HL-60/S4 (cell line): ENCODE results near the gene OR6C65.
"Not testable (repeated sequence)": the region's sequence is repeated elsewhere in the genome, so short reads cannot be mapped to it uniquely, and the experiment has no call there.

Source experiments
- in situ Hi-C: fragments of 300-500 bp; cut with MboI; formaldehyde crosslinking; loops from 2 replicates; pipeline ENCODE4 v1.14.3; 2022; ENCODE audit warnings: low sequenced_read_pairs

Gene OR6C65

DNA sequence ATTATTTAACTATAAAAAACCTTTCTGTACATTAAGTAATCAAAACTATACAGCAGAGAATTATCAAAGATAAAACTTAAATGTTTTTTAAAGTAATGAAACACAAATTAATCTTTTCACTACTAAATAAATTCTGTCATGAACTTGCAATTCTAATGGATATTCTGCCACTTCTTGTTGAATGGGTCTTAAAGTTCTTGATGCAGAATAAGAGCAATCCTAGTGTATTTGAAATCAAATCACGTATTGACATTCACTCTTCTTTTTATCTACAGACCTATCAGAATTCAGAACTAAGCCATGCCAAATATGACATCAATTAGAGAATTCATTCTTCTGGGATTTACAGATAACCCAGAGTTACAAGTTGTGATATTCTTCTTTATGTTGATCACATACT lies at the start of gene OR6C65:
Gene OR6C65 (plus strand): TSS at position 301 of the 400 bp plus-strand sequence. CDS start 0 bp downstream, at position 301.
- in situ Hi-C loops: no loop called here

DNA sequence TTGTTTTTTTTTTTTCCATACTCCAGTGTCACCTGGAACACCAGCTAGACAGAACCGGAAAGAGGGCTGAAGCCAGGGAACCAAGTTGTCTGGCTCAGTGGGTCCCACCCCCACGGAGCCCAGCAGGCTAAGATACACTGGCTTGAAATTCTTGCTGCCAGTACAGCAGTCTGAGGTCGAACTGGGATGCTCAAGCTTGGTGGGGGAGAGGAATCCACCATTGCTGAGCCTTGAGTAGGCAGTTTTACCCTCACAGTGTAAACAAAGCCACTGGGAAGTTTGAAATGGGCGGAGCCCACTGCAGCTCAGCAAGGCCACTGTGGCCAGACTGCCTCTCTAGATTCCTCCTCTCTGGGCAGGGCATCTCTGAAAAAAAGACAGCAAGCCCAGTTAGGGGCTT lies 45.0 kb upstream of the OR6C65 start:
- in situ Hi-C loops: not testable (repeated sequence)

DNA sequence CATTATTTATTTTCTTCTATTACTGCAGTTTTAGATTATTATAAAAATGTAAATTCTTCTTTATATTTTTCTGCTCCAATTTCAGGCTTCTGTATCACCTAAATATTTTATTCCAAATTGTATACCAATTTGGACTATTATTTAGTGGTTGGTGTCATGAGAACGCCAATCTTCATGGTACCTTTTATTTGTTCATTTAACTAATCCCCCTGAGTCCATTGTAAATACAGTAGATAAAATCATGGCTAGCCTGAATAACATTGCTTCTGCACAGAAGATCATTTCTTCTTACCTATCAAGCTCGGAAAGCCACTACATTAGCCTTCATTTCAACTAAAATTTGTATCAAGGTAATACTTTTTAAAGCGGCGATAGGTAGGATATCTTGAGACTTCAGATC lies 37.7 kb upstream of the OR6C65 start, which contains the start of gene OR6C75:
Gene OR6C75 (plus strand): TSS at position 301 of the 400 bp plus-strand sequence. CDS start 2,136 bp downstream, outside the sequence.
- in situ Hi-C loops: no loop called here

DNA sequence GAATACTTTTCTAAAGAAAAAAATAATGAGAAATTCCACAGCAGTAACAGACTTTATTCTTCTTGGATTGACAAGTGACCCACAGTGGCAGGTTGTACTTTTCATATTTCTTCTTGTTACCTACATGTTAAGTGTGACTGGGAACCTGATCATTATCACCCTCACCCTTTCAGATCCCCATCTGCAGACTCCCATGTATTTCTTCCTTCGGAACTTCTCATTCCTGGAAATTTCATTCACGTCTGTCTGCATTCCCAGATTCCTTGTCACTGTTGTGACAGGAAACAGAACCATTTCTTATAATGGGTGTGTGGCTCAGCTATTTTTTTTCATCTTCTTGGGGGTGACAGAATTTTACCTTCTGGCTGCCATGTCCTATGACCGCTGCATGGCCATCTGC lies 35.2 kb upstream of the OR6C65 start:
- in situ Hi-C loops: no loop called here

DNA sequence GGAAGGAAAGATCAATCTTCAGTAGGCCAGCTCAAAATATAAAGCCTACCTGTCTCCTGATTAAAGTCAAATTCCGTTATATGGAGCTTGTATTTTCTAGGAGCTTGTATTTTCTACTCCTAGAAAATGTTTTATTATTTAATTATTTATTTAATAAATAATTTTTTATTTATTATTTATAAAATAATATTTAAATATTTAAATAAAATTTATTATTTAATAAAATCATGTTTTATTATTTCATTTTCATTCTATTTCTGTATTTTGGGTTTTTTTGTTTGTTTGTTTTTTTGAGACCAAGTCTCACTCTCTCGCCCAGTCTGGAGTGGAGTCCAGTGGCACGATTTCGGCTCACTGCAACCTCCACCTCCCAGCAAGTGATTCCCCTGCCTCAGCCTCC lies 27.8 kb upstream of the OR6C65 start:
- in situ Hi-C loops: no loop called here

DNA sequence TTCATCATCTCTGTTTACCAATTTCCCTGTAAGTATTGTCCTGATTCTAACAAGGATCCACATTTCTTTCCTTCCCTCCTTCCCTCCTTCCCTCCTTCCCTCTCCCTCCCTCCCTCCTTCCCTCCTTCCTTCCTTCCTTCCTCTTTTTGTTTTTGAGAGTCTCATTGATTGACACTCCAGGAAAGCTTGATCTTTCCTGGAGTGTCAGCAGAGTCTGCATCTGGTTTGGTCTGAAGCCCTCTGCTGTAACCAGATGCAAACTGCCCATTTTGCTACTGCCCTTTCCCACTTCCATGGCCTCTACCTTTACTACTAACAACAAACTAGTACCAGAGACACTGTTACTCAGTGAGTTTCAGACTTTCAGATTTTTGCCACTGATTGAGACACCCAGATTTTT lies 14.4 kb upstream of the OR6C65 start:
- in situ Hi-C loops: no loop called here

DNA sequence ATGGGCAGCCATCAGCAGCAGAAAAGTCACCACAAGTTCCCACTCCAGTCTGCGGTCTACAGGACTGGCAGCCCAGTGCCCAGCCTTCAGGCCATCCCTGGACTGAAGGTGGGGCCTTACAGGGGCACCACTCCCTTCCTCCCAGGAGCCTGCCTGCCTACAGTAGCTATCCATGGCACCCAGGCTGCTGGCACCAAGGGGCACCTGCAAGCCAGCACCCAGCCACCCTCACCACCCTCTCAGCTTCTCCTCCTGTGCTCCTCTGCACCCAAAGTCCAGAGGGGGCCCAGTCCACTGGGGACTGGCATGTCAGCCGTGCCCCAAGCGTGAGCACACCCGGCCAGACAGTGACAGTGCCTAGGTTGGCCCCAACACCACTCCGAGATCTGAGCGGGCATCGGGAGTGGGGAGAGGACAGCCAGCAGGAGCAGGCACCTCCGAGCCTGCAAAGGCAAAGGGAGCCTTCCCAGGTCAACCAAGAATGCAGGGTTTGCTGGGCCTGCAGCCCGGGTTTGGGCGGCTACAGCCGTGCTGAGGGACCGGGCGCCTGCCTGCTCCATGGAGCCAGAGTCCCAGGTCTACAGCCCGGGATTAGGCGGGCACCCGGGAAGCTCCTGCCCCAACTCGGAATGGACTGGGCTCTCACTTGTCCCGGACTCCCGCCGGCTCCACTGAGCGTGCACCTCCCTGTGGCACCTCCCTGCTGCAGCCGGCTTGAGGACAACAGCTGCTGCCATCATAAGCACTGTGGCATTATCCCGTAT lies 8.1 kb upstream of the OR6C65 start:
- in situ Hi-C loops: no loop called here

DNA sequence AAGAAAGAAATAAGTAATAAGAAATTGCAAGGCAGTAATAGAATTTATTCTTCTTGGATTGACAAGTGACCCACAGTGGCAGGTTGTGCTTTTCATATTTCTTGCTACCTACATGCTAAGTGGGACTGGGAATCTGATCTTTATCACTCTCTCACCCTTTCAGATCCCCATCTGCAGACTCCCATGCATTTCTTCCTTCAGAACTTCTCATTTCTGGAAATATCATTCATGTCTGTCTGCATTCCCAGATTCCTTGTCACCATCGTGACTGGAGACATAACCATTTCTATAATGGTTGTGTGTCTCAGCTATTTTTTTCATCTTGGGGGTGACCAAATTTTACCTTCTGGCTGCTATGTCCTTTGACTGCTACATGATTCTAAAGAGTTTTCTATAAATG lies 4.0 kb upstream of the OR6C65 start:
- in situ Hi-C loops: no loop called here

DNA sequence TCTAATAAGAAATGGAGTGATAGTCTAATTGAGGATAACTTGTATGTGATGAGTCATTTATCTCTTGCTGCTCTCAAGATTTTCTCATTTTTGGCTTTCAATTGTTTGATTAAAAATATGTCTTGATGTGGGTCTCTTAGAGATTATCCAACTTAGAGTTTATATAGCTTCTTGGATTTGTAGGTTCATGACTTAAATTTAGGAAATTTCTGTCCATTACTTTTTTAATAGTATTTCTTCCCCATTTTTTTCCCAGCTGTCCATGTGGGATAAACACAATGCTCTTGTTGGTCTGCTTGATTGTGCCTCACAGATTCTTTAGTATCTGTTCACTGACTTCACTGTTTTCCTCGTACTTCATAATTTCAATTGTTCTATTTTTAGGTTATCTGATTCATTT lies 7.5 kb downstream of the OR6C65 start:
- in situ Hi-C loops: no loop called here

DNA sequence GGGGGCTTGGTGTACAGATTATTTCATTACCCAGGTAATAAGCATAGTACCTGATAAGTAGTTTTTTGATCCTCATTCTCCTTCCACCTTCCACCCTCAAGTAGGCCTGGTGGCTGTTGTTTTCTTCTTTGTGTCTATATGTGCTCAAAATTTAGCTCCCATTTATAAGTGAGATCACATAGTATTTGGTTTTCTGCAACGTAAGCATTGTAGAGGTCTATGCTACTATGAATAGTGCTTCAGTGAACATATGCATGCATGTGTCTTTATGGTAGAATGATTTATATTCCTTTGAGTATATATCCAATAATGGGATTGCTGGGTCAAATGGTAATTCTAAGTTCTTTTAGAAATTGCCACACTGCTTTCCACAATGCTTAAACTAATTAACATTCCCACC lies 8.8 kb downstream of the OR6C65 start:
- in situ Hi-C loops: not testable (repeated sequence)

DNA sequence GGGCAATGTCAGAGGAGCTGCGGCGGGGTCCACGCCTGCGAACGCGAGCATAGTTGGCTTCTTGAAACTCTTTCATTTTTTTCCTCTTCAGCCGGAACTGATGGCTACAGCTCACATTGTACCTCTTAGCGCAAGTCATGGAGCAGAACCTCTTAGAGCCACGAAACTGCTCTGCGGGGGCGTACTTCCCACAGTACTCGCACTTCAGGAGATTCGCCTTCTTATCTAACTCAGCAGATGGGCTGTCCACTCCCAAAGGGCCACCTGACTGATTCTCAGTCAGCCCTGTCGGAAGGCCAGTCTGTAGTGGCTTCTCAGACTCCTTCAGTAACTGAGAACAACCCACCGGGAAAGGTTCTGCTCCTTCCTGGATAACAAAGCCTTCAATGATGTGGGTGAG lies 11.8 kb downstream of the OR6C65 start:
- in situ Hi-C loops: not testable (repeated sequence)

DNA sequence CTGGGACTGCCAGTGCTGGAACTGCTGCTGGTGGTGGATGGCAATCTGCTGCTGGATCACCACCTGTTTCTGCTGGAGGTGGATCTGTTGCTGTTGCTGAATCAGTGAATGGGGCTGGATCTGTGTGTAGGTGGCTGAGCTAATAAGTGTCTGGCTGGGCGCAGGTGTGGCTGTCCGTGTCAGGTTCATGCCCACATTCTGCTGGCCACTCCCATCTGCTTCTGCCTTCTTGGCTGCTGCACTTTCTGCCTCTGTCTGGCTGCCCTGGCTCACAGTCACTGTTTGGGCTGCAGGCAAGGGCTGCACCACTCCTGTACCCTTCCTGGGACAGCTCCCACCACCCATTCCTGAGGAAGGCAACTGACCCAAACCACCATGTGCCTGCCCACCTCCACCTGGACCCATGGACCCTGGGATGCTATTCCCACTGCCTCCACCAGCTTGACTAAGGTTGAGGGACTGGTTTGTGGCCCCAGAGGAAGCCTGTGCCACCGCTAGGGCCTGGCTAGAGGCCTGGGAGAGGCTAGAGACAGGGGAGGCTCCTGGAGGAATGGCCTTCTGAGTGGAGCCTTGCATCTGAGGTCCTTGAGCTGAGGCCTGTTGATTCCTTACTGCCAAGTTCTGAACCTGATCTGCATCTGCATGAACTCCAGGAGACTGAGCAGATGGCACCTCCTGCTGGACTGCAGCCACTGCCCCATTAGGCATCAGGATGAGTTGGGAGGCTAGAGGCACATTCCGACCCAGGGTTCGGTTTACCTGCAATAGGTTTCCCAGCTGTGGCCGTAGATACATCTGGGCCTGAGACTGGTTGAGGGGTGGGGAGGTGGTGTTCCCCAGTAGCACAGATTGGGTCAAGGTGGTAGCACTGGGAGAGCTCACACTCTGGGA lies 13.4 kb downstream of the OR6C65 start:
- in situ Hi-C loops: not testable (repeated sequence)

DNA sequence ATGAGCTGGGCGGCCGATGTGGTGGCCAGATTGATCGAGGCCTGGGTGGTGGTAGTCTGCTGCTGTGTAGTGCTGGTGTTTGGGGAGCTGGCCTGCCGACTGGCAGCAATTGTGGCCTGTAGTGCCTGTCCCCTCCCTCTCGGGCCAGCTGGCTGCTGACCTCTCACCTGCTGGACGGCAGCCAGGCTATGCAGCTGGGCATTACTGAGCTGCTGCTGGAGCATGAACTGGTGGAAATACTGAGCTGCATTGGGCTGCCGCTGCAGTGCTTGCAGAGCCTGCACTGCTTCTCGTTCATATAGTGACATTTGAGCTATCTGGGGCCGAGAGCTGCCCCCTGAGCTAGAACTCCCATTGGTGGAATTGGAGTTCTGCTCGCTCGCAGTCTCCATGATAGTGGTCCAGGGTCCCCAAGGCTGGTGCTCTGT lies 14.1 kb downstream of the OR6C65 start:
- in situ Hi-C loops: not testable (repeated sequence)

DNA sequence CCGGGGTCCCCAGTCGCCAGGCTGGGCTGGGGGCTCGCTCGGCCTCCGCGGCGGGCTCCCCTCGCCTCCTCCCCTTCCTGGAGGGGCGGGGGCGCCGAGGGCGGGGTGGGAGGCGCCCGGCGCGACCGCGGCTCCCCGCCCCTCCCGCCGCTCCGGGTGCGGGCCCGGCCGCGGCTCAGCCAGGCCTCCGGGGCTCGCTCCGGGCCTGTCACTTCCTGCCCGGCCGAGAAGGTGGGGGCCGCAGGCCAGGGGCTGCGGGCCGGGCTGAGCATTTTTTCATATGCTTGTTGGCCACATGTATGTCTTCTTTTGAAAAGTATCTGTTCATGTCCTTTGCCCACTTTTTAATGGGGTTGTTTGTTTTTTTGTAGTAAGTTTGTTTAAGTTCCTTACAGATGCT lies 14.6 kb downstream of the OR6C65 start:
- in situ Hi-C loops: not testable (repeated sequence)

DNA sequence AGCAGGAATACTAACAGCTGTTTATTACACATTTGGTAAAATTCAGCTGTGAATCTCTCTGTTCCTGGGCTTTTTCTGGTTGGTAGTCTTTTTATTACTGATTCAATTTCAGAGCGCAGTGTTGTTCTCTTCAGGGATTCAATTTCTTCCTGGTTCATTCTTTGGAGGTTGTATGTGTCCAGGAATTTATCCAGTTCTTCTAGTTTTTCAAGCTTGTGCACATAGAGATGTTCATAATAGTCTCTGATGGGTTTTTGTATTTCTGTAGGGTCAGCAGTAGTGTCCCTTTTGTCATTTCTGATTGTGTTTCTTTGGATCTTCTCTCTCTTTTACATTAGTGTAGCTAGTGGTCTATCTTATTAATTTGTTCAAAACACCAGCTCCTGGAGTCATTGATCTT lies 16.6 kb downstream of the OR6C65 start:
- in situ Hi-C loops: no loop called here

DNA sequence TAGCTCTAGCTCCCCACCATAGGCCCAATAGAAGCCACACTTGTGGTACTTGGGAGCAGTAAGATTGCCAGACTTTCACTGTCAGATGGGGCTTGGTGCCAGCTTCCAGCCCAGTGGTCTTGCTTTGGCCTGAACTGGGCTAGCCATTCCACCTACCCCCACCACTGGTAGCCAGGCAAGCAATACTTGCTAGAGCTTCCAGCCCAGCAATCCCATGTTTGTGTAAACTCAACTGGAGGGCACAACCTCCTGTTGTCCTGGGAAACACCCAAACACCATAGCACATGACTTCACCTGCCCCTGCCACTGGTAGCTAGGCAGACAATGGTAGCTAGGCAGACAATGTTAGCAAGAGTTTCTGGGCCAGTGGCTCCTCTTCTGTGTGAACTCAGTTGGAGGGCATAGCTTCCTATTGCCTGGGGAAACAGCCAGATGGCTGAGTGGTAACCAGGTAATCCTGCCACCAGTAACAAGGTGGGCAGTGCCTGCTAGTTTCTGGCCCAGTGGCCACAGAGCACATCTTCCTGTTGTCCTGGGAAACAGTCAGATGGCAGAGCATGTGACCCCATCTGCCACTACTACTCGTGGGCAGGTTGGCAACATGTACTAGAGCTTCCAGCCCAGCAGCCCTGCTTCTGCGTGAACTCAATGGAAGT lies 20.1 kb downstream of the OR6C65 start:
- in situ Hi-C loops: no loop called here

DNA sequence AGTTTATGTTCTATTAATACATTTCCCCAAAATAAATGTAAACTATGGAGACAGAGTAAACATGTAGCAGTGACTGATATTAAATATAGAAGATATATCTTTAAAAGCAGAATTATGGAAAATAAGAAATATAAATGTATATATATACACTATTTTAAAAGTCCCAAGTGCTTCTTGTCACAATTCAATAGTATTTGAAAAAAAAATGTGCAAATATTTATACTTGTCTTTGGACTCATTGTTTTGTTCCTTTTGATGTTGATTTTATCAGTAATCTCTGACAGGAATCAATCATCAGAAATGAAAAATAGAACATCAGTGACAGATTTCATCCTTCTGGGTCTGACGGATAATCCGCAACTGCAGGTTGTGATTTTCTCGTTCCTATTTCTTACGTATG lies 25.6 kb downstream of the OR6C65 start, which contains the start of gene OR6C76:
Gene OR6C76 (plus strand): TSS at position 301 of the 400 bp plus-strand sequence. CDS start 0 bp downstream, at position 301.
- in situ Hi-C loops: no loop called here

DNA sequence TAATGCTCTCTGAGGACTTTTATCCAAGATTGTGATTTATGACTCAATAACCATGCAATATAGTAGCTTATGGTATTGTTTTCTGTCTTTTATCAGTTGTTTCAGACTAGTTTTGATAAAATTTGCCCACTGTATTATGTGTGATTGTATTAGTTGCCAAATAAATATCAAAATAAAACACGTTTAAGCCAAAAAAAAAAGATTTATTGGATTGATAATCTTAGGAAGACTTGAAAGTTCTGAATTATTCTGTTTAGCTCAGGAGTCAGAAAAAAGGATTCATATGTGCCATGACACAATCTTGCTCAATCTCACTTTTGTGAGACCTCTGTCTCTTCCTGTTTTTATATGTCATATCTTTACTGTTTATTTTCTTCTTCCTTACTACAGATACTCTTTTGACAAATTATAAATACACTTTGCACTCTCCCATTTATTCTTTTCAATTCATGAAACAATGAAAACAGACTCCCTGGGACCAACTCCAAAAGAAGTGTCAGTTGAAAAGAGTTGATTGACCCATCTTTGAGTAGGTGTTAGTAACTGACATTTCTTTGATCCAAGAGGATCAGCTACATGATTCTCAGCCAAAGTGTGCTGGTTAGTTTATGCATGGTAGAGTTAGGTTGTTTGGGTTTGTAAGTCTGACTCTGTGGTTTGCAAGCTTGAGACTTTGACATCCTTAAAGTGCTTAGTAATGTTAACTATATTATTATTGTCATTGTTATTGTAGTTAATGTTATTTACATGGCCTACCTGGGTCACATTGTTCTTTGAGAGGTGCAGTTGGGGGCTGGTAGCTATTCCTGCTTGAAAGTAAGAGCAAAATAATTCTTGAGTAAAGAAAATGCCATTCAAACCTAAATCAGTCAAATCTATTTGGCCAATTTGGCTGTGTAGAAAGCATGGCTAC lies 28.3 kb downstream of the OR6C65 start:
- in situ Hi-C loops: no loop called here

DNA sequence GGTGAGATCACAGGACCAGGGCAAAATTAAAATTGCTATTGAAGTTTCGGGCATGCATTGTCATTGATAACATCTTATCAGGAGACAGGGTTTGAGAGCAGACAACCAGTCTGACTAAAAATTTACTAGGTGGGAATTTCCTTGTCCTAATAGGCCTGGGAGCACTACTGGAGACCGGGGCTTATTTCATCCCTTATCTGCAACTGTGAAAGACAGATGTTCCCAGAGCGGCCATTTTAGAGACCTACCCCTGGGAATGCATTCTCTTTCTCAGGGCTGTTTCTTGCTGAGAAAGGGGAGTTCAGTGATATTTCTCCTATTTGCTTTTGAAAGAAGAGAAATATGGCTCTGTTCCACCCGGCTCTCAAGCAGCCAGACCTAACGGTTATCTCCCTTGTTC lies 40.9 kb downstream of the OR6C65 start:
- in situ Hi-C loops: not testable (repeated sequence)

DNA sequence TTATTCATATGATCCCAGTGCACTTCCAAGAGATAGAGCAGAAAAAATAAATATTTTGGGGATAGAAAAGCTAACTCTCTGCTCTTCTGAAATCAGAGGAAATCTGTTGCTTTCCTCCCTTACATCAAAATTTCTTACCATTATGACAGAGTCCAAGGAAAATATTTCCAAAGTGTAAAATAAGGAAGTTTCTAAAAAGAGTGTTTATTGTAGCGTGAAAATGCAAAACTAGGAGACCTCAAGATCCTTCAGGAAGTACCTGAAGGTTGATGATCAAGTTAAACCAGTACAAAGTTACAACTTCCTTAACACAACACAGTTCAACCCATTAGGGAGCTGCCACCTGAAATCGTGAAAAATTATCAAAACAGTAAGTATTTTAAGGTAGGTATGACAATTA lies 43.4 kb downstream of the OR6C65 start, which contains the start of gene OR6C2:
Gene OR6C2 (plus strand): TSS at position 301 of the 400 bp plus-strand sequence. CDS start 8,138 bp downstream, outside the sequence.
- in situ Hi-C loops: no loop called here
